Glutamatergic neuron (in vitro differentiated cells): Measurements from ENCODE around the gene MYO5A. TPM values are rescaled to one million over a fixed set of nuclear protein-coding genes. Genes with fewer than 3 reads are reported as not detected.

Source experiments
- DNase-seq: peaks from one replicate; pipeline ENCODE4 v3.0.0; 2022
- H3K27ac Mint-ChIP-seq: one replicate; pipeline ENCODE4 v1.8.0; 2020; ENCODE audit warnings: mild to moderate bottlenecking, mixed read lengths, inconsistent platforms; ENCODE audit not compliant: unreplicated experiment
- H3K27me3 Mint-ChIP-seq: one replicate; pipeline ENCODE4 v1.8.0; 2020; ENCODE audit warnings: mild to moderate bottlenecking, moderate library complexity, mixed read lengths, inconsistent platforms; ENCODE audit not compliant: unreplicated experiment
- H3K36me3 Mint-ChIP-seq: one replicate; pipeline ENCODE4 v1.8.0; 2020; ENCODE audit warnings: mild to moderate bottlenecking, mixed read lengths, inconsistent platforms; ENCODE audit not compliant: unreplicated experiment
- H3K4me1 Mint-ChIP-seq: one replicate; pipeline ENCODE4 v1.8.0; 2020; ENCODE audit warnings: mild to moderate bottlenecking, low read depth, mixed read lengths, inconsistent platforms; ENCODE audit not compliant: unreplicated experiment
- H3K4me3 Mint-ChIP-seq: one replicate; pipeline ENCODE4 v1.8.0; 2020; ENCODE audit warnings: mild to moderate bottlenecking, mixed read lengths, inconsistent platforms; ENCODE audit not compliant: unreplicated experiment
- H3K9me3 Mint-ChIP-seq: one replicate; pipeline ENCODE4 v1.8.0; 2020; ENCODE audit warnings: mild to moderate bottlenecking, moderate library complexity, mixed read lengths, inconsistent platforms; ENCODE audit not compliant: unreplicated experiment
- total RNA-seq: library from RNA; stranded (reverse); fragmentation: NEBNext Ultra II Directional; extraction: Animal tissue kit (Norgen Biotek cat#: 25700); gene quantifications from one replicate; pipeline ENCODE4 v1.2.1, GENCODE V29; 2021; ENCODE audit not compliant: unreplicated experiment
- TF ChIP-seq, protein P1 (sequence below): fragments of 200-600 bp; sonication (generic); IDR thresholded peaks from one replicate; pipeline ENCODE4 v1.5.0; 2021; ENCODE audit not compliant: partially characterized antibody, unreplicated experiment

MYO5A gene
- total RNA-seq, 1 donor from 2014 or later, result 61.0 TPM

GRCh38 chr15:52391069-52391468 is 137.6 kb downstream of the MYO5A start:
- Mint-ChIP-seq H3K9me3 (no peaks in the 10 kb centered on the region), H3K27me3 (no peaks in the 10 kb centered on the region), H3K27ac (no peak overlapping the region), H3K4me3 (no peak overlapping the region), H3K4me1 (no peaks in the 10 kb centered on the region), H3K36me3 (no peaks in the 10 kb centered on the region)
- no peak for DNase-seq
- TF ChIP-seq, protein P1, sequence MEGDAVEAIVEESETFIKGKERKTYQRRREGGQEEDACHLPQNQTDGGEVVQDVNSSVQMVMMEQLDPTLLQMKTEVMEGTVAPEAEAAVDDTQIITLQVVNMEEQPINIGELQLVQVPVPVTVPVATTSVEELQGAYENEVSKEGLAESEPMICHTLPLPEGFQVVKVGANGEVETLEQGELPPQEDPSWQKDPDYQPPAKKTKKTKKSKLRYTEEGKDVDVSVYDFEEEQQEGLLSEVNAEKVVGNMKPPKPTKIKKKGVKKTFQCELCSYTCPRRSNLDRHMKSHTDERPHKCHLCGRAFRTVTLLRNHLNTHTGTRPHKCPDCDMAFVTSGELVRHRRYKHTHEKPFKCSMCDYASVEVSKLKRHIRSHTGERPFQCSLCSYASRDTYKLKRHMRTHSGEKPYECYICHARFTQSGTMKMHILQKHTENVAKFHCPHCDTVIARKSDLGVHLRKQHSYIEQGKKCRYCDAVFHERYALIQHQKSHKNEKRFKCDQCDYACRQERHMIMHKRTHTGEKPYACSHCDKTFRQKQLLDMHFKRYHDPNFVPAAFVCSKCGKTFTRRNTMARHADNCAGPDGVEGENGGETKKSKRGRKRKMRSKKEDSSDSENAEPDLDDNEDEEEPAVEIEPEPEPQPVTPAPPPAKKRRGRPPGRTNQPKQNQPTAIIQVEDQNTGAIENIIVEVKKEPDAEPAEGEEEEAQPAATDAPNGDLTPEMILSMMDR, result no peak

GRCh38 chr15:52385670-52386069 is 143.0 kb downstream of the MYO5A start:
- Mint-ChIP-seq H3K27me3 (no peaks in the 10 kb centered on the region), H3K9me3 (no peaks in the 10 kb centered on the region), H3K4me3 (no peak overlapping the region), H3K36me3 (no peaks in the 10 kb centered on the region), H3K4me1 (no peaks in the 10 kb centered on the region), H3K27ac (no peak overlapping the region)
- no peak for DNase-seq
- TF ChIP-seq, protein P1, result no peak

GRCh38 chr15:52383100-52383588 is 145.5 kb downstream of the MYO5A start:
- TF ChIP-seq, protein P1, result no peak
- peaks cover 5% of the 10 kb centered on the region for H3K36me3 Mint-ChIP-seq
- H3K27me3 Mint-ChIP-seq, result no peaks in the 10 kb centered on the region
- H3K27ac Mint-ChIP-seq, result no peak overlapping the region
- no peaks in the 10 kb centered on the region for H3K9me3 Mint-ChIP-seq
- no peak for DNase-seq
- no peak overlapping the region for H3K4me3 Mint-ChIP-seq
- no peaks in the 10 kb centered on the region for H3K4me1 Mint-ChIP-seq

DNA sequence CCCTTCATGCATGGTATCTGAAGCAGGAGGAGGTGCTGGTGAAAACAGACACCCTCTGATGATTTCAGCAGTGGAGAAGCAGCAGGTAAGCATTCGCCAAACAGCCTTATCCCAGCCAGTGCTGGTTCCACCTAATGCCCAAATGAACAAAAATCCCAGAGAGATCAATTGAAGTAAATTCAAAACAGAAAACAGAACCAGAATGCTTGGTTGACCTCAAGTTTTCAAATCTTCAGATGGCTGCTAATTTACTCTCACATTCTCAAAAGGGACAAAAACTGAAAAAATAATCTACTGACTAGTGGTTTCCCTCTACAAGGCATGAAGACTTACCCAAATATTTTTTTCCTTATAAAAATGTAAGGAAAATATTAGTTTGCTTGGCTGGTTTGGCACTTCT is 146.0 kb downstream of the MYO5A start:
- TF ChIP-seq, protein P1, result no peak
- no peaks in the 10 kb centered on the region for H3K27me3 Mint-ChIP-seq
- H3K4me3 Mint-ChIP-seq, result no peak overlapping the region
- DNase-seq, result no peak
- no peaks in the 10 kb centered on the region for H3K4me1 Mint-ChIP-seq
- no peaks in the 10 kb centered on the region for H3K9me3 Mint-ChIP-seq
- peaks cover 5% of the 10 kb centered on the region for H3K36me3 Mint-ChIP-seq
- no peak overlapping the region for H3K27ac Mint-ChIP-seq

GRCh38 chr15:52379395-52380106 is 149.1 kb downstream of the MYO5A start:
- Mint-ChIP-seq H3K4me1 (no peaks in the 10 kb centered on the region), H3K27me3 (no peaks in the 10 kb centered on the region), H3K9me3 (no peaks in the 10 kb centered on the region), H3K36me3 (peaks cover 5% of the 10 kb centered on the region), H3K4me3 (no peak overlapping the region), H3K27ac (no peak overlapping the region)
- DNase-seq, result no peak
- TF ChIP-seq, protein P1, result no peak
